ENCODE data around the gene GRID2IP. TPM values are rescaled to one million over a fixed set of nuclear protein-coding genes. Genes with fewer than 3 reads are reported as not detected.

The GRID2IP gene
- total RNA-seq, 1 donor from 2014 or later = 0.41 TPM

- DNase-seq = no peak
- H3K27ac ChIP-seq = no peak overlapping the region
Measured at GRCh38 chr7:6495597-6496262, 55.5 kb downstream of the GRID2IP start.

GRCh38 chr7:6494365-6494764 lies 56.9 kb downstream of the GRID2IP start:
- peaks cover 2% of the 10 kb centered on the region for H3K9me3 ChIP-seq
- H3K4me3 ChIP-seq = no peak overlapping the region
- intact Hi-C loops (cut with DNase I) = no loop called here
- ATAC-seq (no peak), DNase-seq (no peak)
- H3K27me3 ChIP-seq (ENCODE audit: low read depth) = no peaks in the 10 kb centered on the region
- no peaks in the 10 kb centered on the region for H3K36me3 ChIP-seq
- H3K27ac ChIP-seq = no peak overlapping the region
- TF ChIP-seq CTCF (IDR thresholded peaks at IDR 0.05) = no peak
- H3K4me1 ChIP-seq = no peaks in the 10 kb centered on the region

More at GRCh38 chr7:6495597-6496262, 55.5 kb downstream of the GRID2IP start:
- ATAC-seq = no peak
- Histone ChIP-seq H3K27me3 (ENCODE audit: low read depth) (no peaks in the 10 kb centered on the region), H3K36me3 (no peaks in the 10 kb centered on the region), H3K9me3 (no peaks in the 10 kb centered on the region), H3K4me1 (no peaks in the 10 kb centered on the region), H3K4me3 (no peak overlapping the region)
- TF ChIP-seq CTCF (IDR thresholded peaks at IDR 0.05) = no peak
- intact Hi-C loops (cut with DNase I) = no loop called here

GRCh38 chr7:6491194-6491593 lies 60.1 kb downstream of the GRID2IP start:
- Histone ChIP-seq H3K4me3 (no peak overlapping the region), H3K4me1 (no peaks in the 10 kb centered on the region), H3K27me3 (ENCODE audit: low read depth) (no peaks in the 10 kb centered on the region), H3K27ac (no peak overlapping the region), H3K9me3 (peaks cover 2% of the 10 kb centered on the region), H3K36me3 (no peaks in the 10 kb centered on the region)
- ATAC-seq (no peak), DNase-seq (no peak)
- TF ChIP-seq CTCF (IDR thresholded peaks at IDR 0.05) = no peak
- intact Hi-C loops (cut with DNase I) = no loop called here

- intact Hi-C loops (cut with DNase I) = no loop called here
- no peak for TF ChIP-seq CTCF (IDR thresholded peaks at IDR 0.05)
- H3K36me3 ChIP-seq = no peaks in the 10 kb centered on the region
- no peaks in the 10 kb centered on the region for H3K27me3 ChIP-seq (ENCODE audit: low read depth)
- ATAC-seq = no peak
- no peak overlapping the region for H3K4me3 ChIP-seq
- H3K9me3 ChIP-seq = peaks cover 2% of the 10 kb centered on the region
- H3K4me1 ChIP-seq = peaks cover 4% of the 10 kb centered on the region
- H3K27ac ChIP-seq = no peak overlapping the region
- DNase-seq = no peak
Measured at GRCh38 chr7:6489612-6490011, 61.6 kb downstream of the GRID2IP start.

GRCh38 chr7:6487184-6487545 lies 64.1 kb downstream of the GRID2IP start:
- Histone ChIP-seq H3K9me3 (peaks cover 2% of the 10 kb centered on the region), H3K4me3 (no peak overlapping the region), H3K4me1 (peaks cover 18% of the 10 kb centered on the region), H3K27ac (no peak overlapping the region), H3K27me3 (ENCODE audit: low read depth) (no peaks in the 10 kb centered on the region), H3K36me3 (peaks cover 3% of the 10 kb centered on the region)
- no peak for DNase-seq
- no peak for ATAC-seq
- intact Hi-C loops (cut with DNase I) = no loop called here
- no peak for TF ChIP-seq CTCF (IDR thresholded peaks at IDR 0.05)
